Thyroid gland (tissue), 4 donors: ENCODE results near the gene PARP11.

Experiments
- POLR2A ChIP-seq, 2 donors: fragments of 450-650 bp; IDR thresholded peaks; one replicate each; pipeline ENCODE4 v1.6.1; 2017; ENCODE audit warnings: antibody characterized with exemption in 2 of 2, mild to moderate bottlenecking in 2 of 2, moderate library complexity in 1 of 2
- TF ChIP-seq, protein P1 (sequence below), 6 experiments: fragments of 200-600 bp in 3 of 6; fragments of 450-650 bp in 3 of 6; sonication (generic) in 3 of 6; IDR thresholded peaks; one replicate each; pipeline ENCODE4 v1.5.1; 2016 to 2019; ENCODE audit warnings: antibody characterized with exemption in 6 of 6, mild to moderate bottlenecking in 2 of 6, inconsistent platforms in 1 of 6, moderate library complexity in 1 of 6

GRCh38 chr12:3871356-3871755 is 1.8 kb downstream of the PARP11 start:
- TF ChIP-seq, protein P1, sequence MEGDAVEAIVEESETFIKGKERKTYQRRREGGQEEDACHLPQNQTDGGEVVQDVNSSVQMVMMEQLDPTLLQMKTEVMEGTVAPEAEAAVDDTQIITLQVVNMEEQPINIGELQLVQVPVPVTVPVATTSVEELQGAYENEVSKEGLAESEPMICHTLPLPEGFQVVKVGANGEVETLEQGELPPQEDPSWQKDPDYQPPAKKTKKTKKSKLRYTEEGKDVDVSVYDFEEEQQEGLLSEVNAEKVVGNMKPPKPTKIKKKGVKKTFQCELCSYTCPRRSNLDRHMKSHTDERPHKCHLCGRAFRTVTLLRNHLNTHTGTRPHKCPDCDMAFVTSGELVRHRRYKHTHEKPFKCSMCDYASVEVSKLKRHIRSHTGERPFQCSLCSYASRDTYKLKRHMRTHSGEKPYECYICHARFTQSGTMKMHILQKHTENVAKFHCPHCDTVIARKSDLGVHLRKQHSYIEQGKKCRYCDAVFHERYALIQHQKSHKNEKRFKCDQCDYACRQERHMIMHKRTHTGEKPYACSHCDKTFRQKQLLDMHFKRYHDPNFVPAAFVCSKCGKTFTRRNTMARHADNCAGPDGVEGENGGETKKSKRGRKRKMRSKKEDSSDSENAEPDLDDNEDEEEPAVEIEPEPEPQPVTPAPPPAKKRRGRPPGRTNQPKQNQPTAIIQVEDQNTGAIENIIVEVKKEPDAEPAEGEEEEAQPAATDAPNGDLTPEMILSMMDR (IDR thresholded peaks at IDR 0.05), result no peak
- no peak for TF ChIP-seq POLR2A (IDR thresholded peaks at IDR 0.05)
